A549 (cell line): ENCODE results near the gene ZG16. TPM values are rescaled to one million over a fixed set of nuclear protein-coding genes. Genes with fewer than 3 reads are reported as not detected.
"Not testable (repeated sequence)": the region's sequence is repeated elsewhere in the genome, so short reads cannot be mapped to it uniquely, and the experiment has no call there.

Experiments
- ATAC-seq, 2 experiments: fragments of 200-7000 bp in 1 of 2; fragments of >200 bp in 1 of 2; cut with Nextera tagmentation in 1 of 2; cut with Tn5 transposase in 1 of 2; 3 replicates each; pipeline versions ENCODE4 v1.8.0 to v1.9.1; 2018 to 2020; ENCODE audit warnings: mild to moderate bottlenecking in 1 of 2, moderate library complexity in 1 of 2
- CTCF ChIA-PET: fragments of 300-600 bp; sonication (Branson Sonifier 250); formaldehyde crosslinking; extraction: SDS; loops from one replicate; lab custom pipeline; 2021; ENCODE audit warnings: antibody characterized with exemption, inconsistent platforms; lab: Yijun Ruan, JAX
- POLR2A ChIA-PET: fragments of 350-600 bp; formaldehyde crosslinking; extraction: SDS; loops from one replicate; lab custom pipeline; 2021; ENCODE audit warnings: antibody characterized with exemption, inconsistent platforms; lab: Yijun Ruan, JAX
- DNase-seq, 2 experiments: peaks; one replicate each; pipeline versions ENCODE4 v3.0.0 to v3.0.0-alpha.2; 2011 to 2016; ENCODE audit warnings: low read depth in 1 of 2, low spot score in 1 of 2
- FAIRE-seq: peaks from 2 replicates; lab custom pipeline; 2011; peaks lifted over from hg19 to GRCh38; lab: Jason Lieb, UNC
- H3K27ac ChIP-seq, 2 experiments: fragments of >200 bp; sonication (Bioruptor Twin); formaldehyde crosslinking; 3 replicates each; pipeline ENCODE4 v1.5.1; 2016 to 2017
- H3K4me1 ChIP-seq: fragments of >200 bp; sonication (Bioruptor Twin); formaldehyde crosslinking; 3 replicates; pipeline ENCODE4 v1.6.1; 2016
- H3K4me2 ChIP-seq: fragments of >200 bp; sonication (Bioruptor Twin); formaldehyde crosslinking; 3 replicates; pipeline ENCODE4 v1.6.1; 2016
- H3K4me3 ChIP-seq: fragments of >200 bp; sonication (Bioruptor Twin); formaldehyde crosslinking; 3 replicates; pipeline ENCODE4 v1.5.1; 2016
- H3K9me3 ChIP-seq: fragments of >200 bp; sonication (Bioruptor Twin); formaldehyde crosslinking; 3 replicates; pipeline ENCODE4 v1.6.1; 2016
- BHLHE40 ChIP-seq: IDR thresholded peaks from 2 replicates; pipeline ENCODE4 v1.6.1; 2012; ENCODE audit warnings: low read depth, low read length, inconsistent platforms
- CBX2 ChIP-seq: fragments of 200-600 bp; sonication (generic); IDR thresholded peaks from 2 replicates; pipeline ENCODE4 v1.6.1; 2016; ENCODE audit warnings: low read depth, mild to moderate bottlenecking, borderline replicate concordance
- CEBPB ChIP-seq, 2 experiments: fragments of >200 bp in 1 of 2; sonication (Bioruptor Twin) in 1 of 2; formaldehyde crosslinking in 1 of 2; IDR thresholded peaks; 2 replicates each; pipeline ENCODE4 v1.6.1; 2012 to 2016
- CHD2 ChIP-seq: fragments of 150-350 bp; IDR thresholded peaks from 2 replicates; pipeline ENCODE4 v1.6.1; 2014; ENCODE audit warnings: low read length; ENCODE audit not compliant: partially characterized antibody
- CHD4 ChIP-seq: fragments of 200-600 bp; sonication (generic); IDR thresholded peaks from 2 replicates; pipeline ENCODE4 v1.6.1; 2016; ENCODE audit warnings: antibody characterized with exemption, mild to moderate bottlenecking, borderline replicate concordance
- EHF ChIP-seq: fragments of 250-450 bp; sonication (Bioruptor Pico); IDR thresholded peaks from 2 replicates; pipeline ENCODE4 v1.5.0; 2020; ENCODE audit warnings: mild to moderate bottlenecking
- ELK1 ChIP-seq: fragments of 150-350 bp; IDR thresholded peaks from 2 replicates; pipeline ENCODE4 v1.6.1; 2014; ENCODE audit warnings: low read depth, mild to moderate bottlenecking, low read length
- EP300 ChIP-seq, 2 experiments: fragments of >200 bp; sonication (Bioruptor Twin); formaldehyde crosslinking; IDR thresholded peaks; 2 replicates in 1 of 2; 3 replicates in 1 of 2; pipeline ENCODE4 v1.6.1; 2016 to 2017
- FOXS1 ChIP-seq: fragments of 250-450 bp; sonication (Bioruptor Pico); IDR thresholded peaks from 2 replicates; pipeline ENCODE4 v1.5.0; 2020; ENCODE audit warnings: mild to moderate bottlenecking, moderate library complexity
- HOXA7 ChIP-seq: fragments of 250-450 bp; sonication (Bioruptor Pico); IDR thresholded peaks from 2 replicates; pipeline ENCODE4 v1.5.0; 2020; ENCODE audit warnings: mild to moderate bottlenecking, moderate library complexity
- HOXB5 ChIP-seq: fragments of 250-450 bp; sonication (Bioruptor Pico); IDR thresholded peaks from 2 replicates; pipeline ENCODE4 v1.5.0; 2020; ENCODE audit warnings: mild to moderate bottlenecking, moderate library complexity
- KDM5A ChIP-seq: fragments of 200-600 bp; sonication (generic); IDR thresholded peaks from 2 replicates; pipeline ENCODE4 v1.6.1; 2016; ENCODE audit warnings: antibody characterized with exemption, mild to moderate bottlenecking
- POLR2AphosphoS2 ChIP-seq: conservative IDR thresholded peaks from 2 replicates; pipeline ENCODE4 v1.6.1; 2012; ENCODE audit warnings: low read length, improper control_type of control experiment, inconsistent platforms
- RARB ChIP-seq: fragments of 250-450 bp; sonication (Bioruptor Pico); IDR thresholded peaks from 2 replicates; pipeline ENCODE4 v1.8.0; 2021; ENCODE audit warnings: mild to moderate bottlenecking, moderate library complexity
- RCOR1 ChIP-seq: fragments of 150-350 bp; IDR thresholded peaks from 2 replicates; pipeline ENCODE4 v1.6.1; 2014; ENCODE audit warnings: antibody characterized with exemption, low read length, low read depth
- RFX5 ChIP-seq: fragments of 450-650 bp; IDR thresholded peaks from 2 replicates; pipeline ENCODE4 v1.7.1; 2014; ENCODE audit warnings: antibody characterized with exemption, mild to moderate bottlenecking, moderate library complexity
- SMC3 ChIP-seq: fragments of >200 bp; sonication (Bioruptor Twin); formaldehyde crosslinking; IDR thresholded peaks from 3 replicates; pipeline ENCODE4 v1.6.1; 2018; ENCODE audit warnings: inconsistent platforms
- ZC3H11A ChIP-seq: fragments of 450-650 bp; IDR thresholded peaks from 2 replicates; pipeline ENCODE4 v1.6.1; 2014; ENCODE audit warnings: antibody characterized with exemption, mild to moderate bottlenecking
- ZNF302 ChIP-seq: fragments of 250-450 bp; sonication (Bioruptor Pico); IDR thresholded peaks from 2 replicates; pipeline ENCODE4 v1.9.0; 2021; ENCODE audit warnings: inconsistent platforms, mild to moderate bottlenecking, moderate library complexity
- WGBS: methylation state at CpG from one replicate; pipeline ENCODE4 v1.1.6; 2017; ENCODE audit errors: missing lambda C conversion rate; 5-methylcytosine and 5-hydroxymethylcytosine counted together
- polyA plus RNA-seq, 4 experiments: library from polyadenylated mRNA; depleted of rRNA in 3 of 4; stranded (reverse); fragments of >200 nt; fragmentation: RNase III in 1 of 4; extraction: RNeasy Plus Mini Kit Qiagen cat#74134 plus additional on column Dnase treatment in 1 of 4; gene quantifications; 2 replicates in 3 of 4; 3 replicates in 1 of 4; pipeline ENCODE4 v1.2.3, GENCODE V29; 2011 to 2017
- TF ChIP-seq, protein P1 (sequence below): fragments of 250-450 bp; sonication (Bioruptor Pico); IDR thresholded peaks from 2 replicates; pipeline ENCODE4 v1.5.0; 2020; ENCODE audit warnings: low read depth, mild to moderate bottlenecking, moderate library complexity
- TF ChIP-seq, protein P2 (sequence below): fragments of >200 bp; sonication (Bioruptor Twin); formaldehyde crosslinking; IDR thresholded peaks from 2 replicates; pipeline ENCODE4 v1.6.1; 2016
- TF ChIP-seq, protein P3 (sequence below): IDR thresholded peaks from 2 replicates; pipeline ENCODE4 v1.6.1; 2012; ENCODE audit warnings: low read depth, borderline replicate concordance

The ZG16 gene
- polyA plus RNA-seq, 2 of the 4 experiments (the other 2 are of a cell fraction), result not detected

DNA sequence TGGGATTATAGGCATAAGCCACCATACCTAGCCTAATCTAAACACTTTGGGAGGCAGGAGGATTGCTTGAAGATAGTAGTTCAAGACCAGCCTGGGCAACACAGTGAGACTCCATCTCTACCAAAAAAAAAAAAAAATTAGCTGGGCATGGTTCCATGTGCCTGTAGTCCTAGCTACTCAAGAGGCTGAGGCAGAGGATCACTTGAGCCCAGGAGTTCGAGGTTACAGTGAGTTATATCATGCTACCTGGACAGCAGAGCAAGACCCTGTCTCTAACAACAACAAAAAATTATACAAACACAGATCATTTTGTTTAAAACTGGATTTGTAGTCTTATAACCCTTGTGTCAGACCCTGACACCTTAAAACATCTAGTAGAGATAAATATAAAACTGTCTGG is 24.5 kb upstream of the ZG16 start:
- Histone ChIP-seq H3K9me3 (no peaks in the 10 kb centered on the region), H3K4me1 (peaks cover 5% of the 10 kb centered on the region; the same call in 1 of the 3 replicates), H3K27ac (no peak overlapping the region), H3K4me3 (no peak overlapping the region), H3K4me2 (no peak overlapping the region)
- no peak for TF ChIP-seq CHD4
- TF ChIP-seq KDM5A, result no peak
- no peak for FAIRE-seq
- ChIA-PET CTCF (interaction anchor here (0.6 to 1.7 kb wide), 6 partner anchors 14 to 96 kb away, joined by 3 to 11 read pairs (median 6); partner anchors contain the start of gene KIF22), POLR2A (interaction anchor here (1.0 kb wide), 1 partner anchor 37 kb away, joined by 3 read pairs; the partner anchor contains the start of gene KIF22)
- 0% methylated on average over 1 of the region's 1 CpG for WGBS
- ATAC-seq, result no peak
- no peak for DNase-seq

- ChIA-PET POLR2A (no interaction called here), CTCF (interaction anchor here (1.0 to 1.8 kb wide), 3 partner anchors 12 to 33 kb away, joined by 3 to 7 read pairs (median 5); no protein-coding TSS in a partner anchor)
- 91% methylated on average over 1 of the region's 1 CpG for WGBS
- peaks cover 5% of the 10 kb centered on the region; the same call in 1 of the 3 replicates for H3K4me1 ChIP-seq
- H3K27ac ChIP-seq, result no peak overlapping the region
- H3K4me3 ChIP-seq, result no peak overlapping the region
- no peak for DNase-seq
- H3K4me2 ChIP-seq, result no peak overlapping the region
- no peak for ATAC-seq
- no peaks in the 10 kb centered on the region for H3K9me3 ChIP-seq
- FAIRE-seq, result no peak
- TF ChIP-seq CEBPB (IDR thresholded peaks at IDR 0.05) (no peak), BHLHE40 (no peak), EHF (CRISPR knock-in tag) (no peak), POLR2AphosphoS2 (no peak), CBX2 (no peak), CHD2 (no peak), RFX5 (no peak), HOXB5 (CRISPR knock-in tag) (no peak), ZC3H11A (no peak), FOXS1 (no peak), RCOR1 (no peak), ELK1 (no peak), ZNF302 (no peak), HOXA7 (no peak), EP300 (IDR thresholded peaks at IDR 0.05) (no peak), SMC3 (no peak), RARB (CRISPR knock-in tag) (no peak)
- TF ChIP-seq, protein P1, sequence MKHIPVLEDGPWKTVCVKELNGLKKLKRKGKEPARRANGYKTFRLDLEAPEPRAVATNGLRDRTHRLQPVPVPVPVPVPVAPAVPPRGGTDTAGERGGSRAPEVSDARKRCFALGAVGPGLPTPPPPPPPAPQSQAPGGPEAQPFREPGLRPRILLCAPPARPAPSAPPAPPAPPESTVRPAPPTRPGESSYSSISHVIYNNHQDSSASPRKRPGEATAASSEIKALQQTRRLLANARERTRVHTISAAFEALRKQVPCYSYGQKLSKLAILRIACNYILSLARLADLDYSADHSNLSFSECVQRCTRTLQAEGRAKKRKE (CRISPR knock-in tag), result no peak
- TF ChIP-seq, protein P2, sequence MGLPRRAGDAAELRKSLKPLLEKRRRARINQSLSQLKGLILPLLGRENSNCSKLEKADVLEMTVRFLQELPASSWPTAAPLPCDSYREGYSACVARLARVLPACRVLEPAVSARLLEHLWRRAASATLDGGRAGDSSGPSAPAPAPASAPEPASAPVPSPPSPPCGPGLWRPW, result no peak
- TF ChIP-seq, protein P3, sequence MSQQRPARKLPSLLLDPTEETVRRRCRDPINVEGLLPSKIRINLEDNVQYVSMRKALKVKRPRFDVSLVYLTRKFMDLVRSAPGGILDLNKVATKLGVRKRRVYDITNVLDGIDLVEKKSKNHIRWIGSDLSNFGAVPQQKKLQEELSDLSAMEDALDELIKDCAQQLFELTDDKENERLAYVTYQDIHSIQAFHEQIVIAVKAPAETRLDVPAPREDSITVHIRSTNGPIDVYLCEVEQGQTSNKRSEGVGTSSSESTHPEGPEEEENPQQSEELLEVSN, result no peak
- TF ChIP-seq, all 56 proteins: peak for 0
These were observed 21.4 kb upstream of the ZG16 start for GRCh38 chr16:29756654-29757053.

DNA sequence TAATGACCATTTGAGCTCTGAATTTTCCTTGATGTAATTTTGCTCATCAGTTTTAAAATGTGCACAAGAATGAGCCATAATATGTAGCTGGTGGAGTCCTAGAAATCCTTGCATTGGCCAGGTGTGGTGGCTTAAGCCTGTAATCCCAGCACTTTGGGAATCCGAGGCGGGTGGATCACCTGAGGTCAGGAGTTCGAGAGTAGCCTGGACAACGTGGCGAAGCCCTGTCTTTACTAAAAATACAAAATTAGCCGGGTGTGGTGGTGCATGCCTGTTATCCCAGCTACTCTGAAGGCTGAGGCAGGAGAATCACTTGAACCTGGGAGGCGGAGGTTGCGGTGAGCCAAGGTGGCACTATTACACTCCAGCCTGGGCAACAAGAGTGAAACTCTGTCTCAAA is 21.0 kb upstream of the ZG16 start:
- FAIRE-seq, ATAC-seq, H3K9me3 ChIP-seq, POLR2A ChIA-PET, H3K4me1 ChIP-seq, DNase-seq, H3K4me3 ChIP-seq, H3K4me2 ChIP-seq, H3K27ac ChIP-seq: not testable (repeated sequence)
- CTCF ChIA-PET, result interaction anchor here (1.0 to 1.8 kb wide), 3 partner anchors 12 to 33 kb away, joined by 3 to 7 read pairs (median 5); no protein-coding TSS in a partner anchor
- WGBS, result 77% methylated on average over 8 of the region's 8 CpGs
